Right lobe of liver (tissue), 6 donors: ENCODE data around the gene HSPA1A. TPM values are rescaled to one million over a fixed set of nuclear protein-coding genes. Genes with fewer than 3 reads are reported as not detected.
A peak's percentile ranks its signal among the peaks of the same experiment; 100 is the strongest.
"Not testable (repeated sequence)": the region's sequence is repeated elsewhere in the genome, so short reads cannot be mapped to it uniquely, and the experiment has no call there.

Experiments used
- ATAC-seq, 4 donors: fragments of 200-7000 bp; cut with Tn5 transposase; one replicate each; pipeline ENCODE4 v1.9.1; 2020; ENCODE audit warnings: mild to moderate bottlenecking in 4 of 4, moderate library complexity in 4 of 4
- DNase-seq, 3 donors: peaks; one replicate each; pipeline ENCODE4 v3.0.0-alpha.2; 2020
- H3K27ac ChIP-seq, 3 donors: fragments of 200-600 bp; one replicate each; pipeline ENCODE4 v1.8.0; 2022
- H3K27me3 ChIP-seq, 2 donors: fragments of 200-600 bp; one replicate each; pipeline ENCODE4 v1.8.0; 2022
- H3K36me3 ChIP-seq, 4 donors: fragments of 200-600 bp; sonication (generic) in 1 of 4; one replicate each; pipeline versions ENCODE4 v1.5.1 to v1.8.0; 2017 to 2022; ENCODE audit warnings: control low read depth in 1 of 4
- H3K4me1 ChIP-seq, 4 donors: fragments of 200-600 bp; sonication (generic) in 1 of 4; one replicate each; pipeline versions ENCODE4 v1.5.1 to v1.8.0; 2017 to 2022; ENCODE audit warnings: control low read depth in 1 of 4
- H3K4me3 ChIP-seq, 3 donors: fragments of 200-600 bp; one replicate each; pipeline ENCODE4 v1.8.0; 2022
- H3K9me3 ChIP-seq, 4 donors: fragments of 200-600 bp; sonication (generic) in 1 of 4; one replicate each; pipeline versions ENCODE4 v1.5.1 to v1.8.0; 2017 to 2022; ENCODE audit warnings: control low read depth in 1 of 4
- POLR2A ChIP-seq: fragments of 450-650 bp; IDR thresholded peaks from one replicate; pipeline ENCODE4 v1.6.1; 2017; ENCODE audit warnings: antibody characterized with exemption, mild to moderate bottlenecking
- WGBS: methylation state at CpG from one replicate; pipeline ENCODE4 v1.1.6; 2018; ENCODE audit warnings: low coverage, low lambda C conversion rate; ENCODE audit not compliant: insufficient coverage; ENCODE audit errors: missing lambda C conversion rate; 5-methylcytosine and 5-hydroxymethylcytosine counted together
- intact Hi-C, 2 donors: fragments of 100-400 bp; cut with DNase I; formaldehyde crosslinking; loops; one replicate each; pipeline versions ENCODE4 v1.11.2 to v1.14.1; 2022
- total RNA-seq, 6 experiments: library from RNA; depleted of rRNA in 2 of 6; stranded (reverse); fragments of >200 nt in 2 of 6; fragmentation: NEBNext Ultra II Directional in 3 of 6; extraction: Animal tissue kit (Norgen Biotek cat#: 25700) in 3 of 6; gene quantifications; one replicate each; pipeline versions ENCODE4 v1.1.0 to v1.2.4, GENCODE V29; 2016 to 2023
- TF ChIP-seq, protein P1 (sequence below), 4 donors: fragments of 200-600 bp in 3 of 4; fragments of 450-650 bp in 1 of 4; IDR thresholded peaks; one replicate each; pipeline versions ENCODE4 v1.5.1 to v1.8.0; 2016 to 2022; ENCODE audit warnings: antibody characterized with exemption in 4 of 4, mild to moderate bottlenecking in 2 of 4
- donor health status: DM: no; HTN: yes; CAD: no.
- donor health status: DM: no; HTN: no; CAD: no.
- donor health status: DM: no; HTN: no; CAD: no.
- donor health status: DM: no; HTN: yes; CAD: no.
- donor health status: DM: no; HTN: yes; CAD: no.

HSPA1A gene
- total RNA-seq, 6 experiments from 2014 or later, result 73.2 to 442 (median 80.2) TPM

DNA sequence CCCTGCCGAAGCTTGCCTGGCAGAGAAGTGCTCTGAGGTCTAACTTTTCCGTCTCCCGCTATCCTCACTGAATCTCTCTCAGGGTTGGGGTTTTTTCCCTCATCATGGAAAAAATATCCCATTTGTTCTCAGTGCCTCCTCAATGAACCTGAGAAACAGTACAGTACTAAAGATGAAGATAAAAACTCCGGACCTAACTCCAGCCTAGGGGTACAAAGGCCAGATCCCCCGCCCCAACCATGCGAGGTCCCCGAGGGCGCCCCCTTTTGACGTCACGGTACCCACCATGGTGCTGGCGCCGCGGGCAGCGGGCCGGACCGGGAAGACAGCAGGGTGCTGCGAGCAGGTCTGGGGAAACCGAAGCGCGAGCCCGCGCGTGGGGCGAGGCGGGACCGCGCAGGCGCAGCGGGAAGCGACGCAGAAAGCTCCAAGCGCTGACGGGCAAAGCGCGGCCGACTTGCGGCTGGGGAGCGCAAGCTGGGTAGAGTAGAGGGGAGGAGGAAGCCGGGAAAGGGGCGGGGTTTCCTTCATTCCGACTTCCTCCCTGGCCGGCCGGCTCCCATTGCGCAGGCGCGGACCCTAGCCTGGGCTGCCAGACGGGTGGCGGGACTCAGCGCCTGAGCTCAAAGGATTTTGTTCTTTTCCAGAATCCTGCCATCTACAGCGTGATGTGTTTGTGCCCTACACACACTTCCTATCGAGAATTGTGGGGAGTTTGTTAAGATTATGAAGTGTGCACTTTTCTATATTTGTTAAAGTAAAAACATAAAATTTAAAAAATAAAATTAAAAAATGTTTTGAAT lies 8.7 kb upstream of the HSPA1A start, which contains the start of gene LSM2:
Gene LSM2, minus strand, starts transcription at position 497 of the 803 bp plus-strand sequence. Its CDS starts 209 bp downstream, at position 288.
- peaks cover 0 to 19% (median 8%) of the 10 kb centered on the region in 4 donors for H3K4me1 ChIP-seq
- DNase-seq (peak; percentile 98 to 99 (median 99)), ATAC-seq (peak; percentile 96 to 98 (median 98))
- intact Hi-C loops, result no loop called here
- H3K9me3 ChIP-seq, result no peaks in the 10 kb centered on the region
- no peaks in the 10 kb centered on the region for H3K27me3 ChIP-seq
- H3K27ac ChIP-seq, result peak within 1 kb of the TSS; percentile 83 to 93 (median 85)
- peak; percentile 85 for TF ChIP-seq POLR2A
- TF ChIP-seq, protein P1, sequence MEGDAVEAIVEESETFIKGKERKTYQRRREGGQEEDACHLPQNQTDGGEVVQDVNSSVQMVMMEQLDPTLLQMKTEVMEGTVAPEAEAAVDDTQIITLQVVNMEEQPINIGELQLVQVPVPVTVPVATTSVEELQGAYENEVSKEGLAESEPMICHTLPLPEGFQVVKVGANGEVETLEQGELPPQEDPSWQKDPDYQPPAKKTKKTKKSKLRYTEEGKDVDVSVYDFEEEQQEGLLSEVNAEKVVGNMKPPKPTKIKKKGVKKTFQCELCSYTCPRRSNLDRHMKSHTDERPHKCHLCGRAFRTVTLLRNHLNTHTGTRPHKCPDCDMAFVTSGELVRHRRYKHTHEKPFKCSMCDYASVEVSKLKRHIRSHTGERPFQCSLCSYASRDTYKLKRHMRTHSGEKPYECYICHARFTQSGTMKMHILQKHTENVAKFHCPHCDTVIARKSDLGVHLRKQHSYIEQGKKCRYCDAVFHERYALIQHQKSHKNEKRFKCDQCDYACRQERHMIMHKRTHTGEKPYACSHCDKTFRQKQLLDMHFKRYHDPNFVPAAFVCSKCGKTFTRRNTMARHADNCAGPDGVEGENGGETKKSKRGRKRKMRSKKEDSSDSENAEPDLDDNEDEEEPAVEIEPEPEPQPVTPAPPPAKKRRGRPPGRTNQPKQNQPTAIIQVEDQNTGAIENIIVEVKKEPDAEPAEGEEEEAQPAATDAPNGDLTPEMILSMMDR (IDR thresholded peaks at IDR 0.05), result peak in 3 of 4 donors; percentile 7 to 31 (median 26)
- H3K36me3 ChIP-seq, result no peaks in the 10 kb centered on the region
- H3K4me3 ChIP-seq, result peak within 1 kb of the TSS; percentile 60 to 62 (median 60)
- under 1% methylated on average over 26 of the region's 51 CpGs for WGBS

DNA sequence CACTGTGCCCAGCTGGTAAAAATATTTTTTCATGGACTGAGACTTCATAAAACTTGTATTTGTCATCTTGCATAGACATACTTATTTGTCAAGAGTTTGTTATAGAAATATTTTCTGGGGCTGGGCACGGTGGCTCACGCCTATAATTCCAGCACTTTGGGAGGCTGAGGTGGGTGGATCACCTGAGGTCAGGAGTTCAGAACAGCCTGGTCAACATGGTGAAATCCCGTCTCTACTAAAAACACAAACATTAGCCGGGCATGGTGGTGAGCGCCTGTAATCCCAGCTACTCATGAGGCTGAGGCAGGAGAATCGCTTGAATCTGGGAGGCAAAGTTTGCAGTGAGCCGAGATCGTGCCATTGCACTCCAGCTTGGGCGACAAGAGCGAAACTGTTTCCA lies 6.7 kb upstream of the HSPA1A start:
- H3K4me1 ChIP-seq, result peaks cover 0 to 25% (median 12%) of the 10 kb centered on the region in 4 donors
- H3K27ac ChIP-seq, result peak overlapping the region in 2 of 3 donors; percentile 8 to 58
- H3K9me3 ChIP-seq, intact Hi-C loops, H3K27me3 ChIP-seq, ATAC-seq, H3K36me3 ChIP-seq, DNase-seq, H3K4me3 ChIP-seq: not testable (repeated sequence)
- WGBS, result 38% methylated on average over 10 of the region's 10 CpGs

DNA sequence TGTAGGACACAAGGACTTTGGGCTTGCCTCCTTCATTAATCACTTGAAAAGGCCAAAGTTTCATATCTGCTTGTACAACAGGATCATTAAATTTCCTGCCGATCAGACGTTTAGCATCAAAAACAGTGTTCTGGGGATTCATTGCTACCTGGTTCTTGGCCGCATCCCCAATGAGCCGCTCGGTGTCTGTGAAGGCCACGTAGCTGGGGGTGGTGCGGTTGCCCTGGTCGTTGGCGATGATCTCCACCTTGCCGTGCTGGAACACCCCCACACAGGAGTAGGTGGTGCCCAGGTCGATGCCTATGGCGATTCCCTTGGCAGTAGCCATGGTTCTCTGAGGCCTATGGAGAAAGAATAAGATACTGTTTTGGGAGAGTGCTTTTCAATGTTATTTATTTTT lies 3.7 kb upstream of the HSPA1A start:
- ATAC-seq, result no peak
- intact Hi-C loops, result no loop called here
- Histone ChIP-seq H3K9me3 (no peaks in the 10 kb centered on the region), H3K4me1 (peaks cover 0 to 22% (median 11%) of the 10 kb centered on the region in 4 donors), H3K27me3 (no peaks in the 10 kb centered on the region), H3K4me3 (no peak overlapping the region), H3K27ac (no peak overlapping the region), H3K36me3 (no peaks in the 10 kb centered on the region)
- no peak for TF ChIP-seq POLR2A
- TF ChIP-seq, protein P1 (IDR thresholded peaks at IDR 0.05), result no peak
- DNase-seq, result no peak
- 60% methylated on average over 2 of the region's 12 CpGs for WGBS

DNA sequence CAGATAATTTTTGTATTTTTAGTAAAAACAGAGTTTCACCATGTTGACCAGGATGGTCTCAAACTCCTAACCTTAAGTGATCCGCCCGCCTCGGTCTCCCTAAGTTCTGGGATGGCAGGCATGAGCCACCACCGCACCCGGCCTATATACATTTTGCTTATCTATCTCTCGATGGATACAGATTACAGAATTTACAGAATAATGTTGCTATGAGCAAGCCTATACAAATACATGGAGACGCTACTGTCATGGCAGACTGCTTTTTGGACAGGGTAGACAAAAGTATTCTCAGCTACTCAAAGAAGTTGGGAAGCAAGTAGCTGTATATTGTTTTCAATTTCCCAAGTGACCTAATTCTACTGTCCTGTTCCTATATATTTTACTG lies 1.9 kb upstream of the HSPA1A start:
- no peaks in the 10 kb centered on the region for H3K9me3 ChIP-seq
- intact Hi-C loops, result no loop called here
- no peak for TF ChIP-seq POLR2A
- TF ChIP-seq, protein P1 (IDR thresholded peaks at IDR 0.05), result no peak
- H3K36me3 ChIP-seq, result no peaks in the 10 kb centered on the region
- ATAC-seq, result no peak
- H3K4me3 ChIP-seq, result no peak overlapping the region
- DNase-seq, result no peak
- peak overlapping the region; percentile 100 for H3K27ac ChIP-seq
- H3K27me3 ChIP-seq, result no peaks in the 10 kb centered on the region
- H3K4me1 ChIP-seq, result peaks cover 0 to 17% (median 7%) of the 10 kb centered on the region in 4 donors
- 92% methylated on average over 7 of the region's 7 CpGs for WGBS

DNA sequence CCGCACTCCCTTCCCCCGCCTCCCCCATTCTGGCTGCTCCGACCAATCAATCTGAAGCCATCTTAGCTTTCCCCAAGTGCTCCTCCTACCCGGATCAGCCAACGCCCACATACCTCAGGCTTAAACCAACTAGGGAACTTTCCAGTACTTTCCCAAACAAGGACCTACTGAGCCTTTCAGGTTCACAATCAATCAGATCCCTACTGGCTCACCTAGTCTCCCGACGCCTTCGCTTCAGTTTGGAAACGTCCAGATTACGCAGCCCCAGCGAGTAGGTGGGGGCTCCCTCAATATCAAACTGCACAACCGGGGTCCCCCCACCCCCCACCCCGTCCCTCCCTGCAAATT lies 692 bp upstream of the HSPA1A start:
- WGBS, result 0% methylated on average over 13 of the region's 13 CpGs
- TF ChIP-seq, protein P1 (IDR thresholded peaks at IDR 0.05), result no peak
- peak; percentile 39 for TF ChIP-seq POLR2A

More for the DNA sequence above, 692 bp upstream of the HSPA1A start:
- ATAC-seq (peak; percentile 11 to 74 (median 42)), DNase-seq (peak; percentile 95 to 98 (median 97))
- no peaks in the 10 kb centered on the region for H3K27me3 ChIP-seq
- H3K4me3 ChIP-seq, result peak overlapping the region; percentile 36 to 52 (median 52)
- intact Hi-C loops, result no loop called here
- no peaks in the 10 kb centered on the region for H3K9me3 ChIP-seq
- peaks cover 0 to 21% (median 9%) of the 10 kb centered on the region in 4 donors for H3K4me1 ChIP-seq
- H3K27ac ChIP-seq, result peak overlapping the region; percentile 100
- no peaks in the 10 kb centered on the region for H3K36me3 ChIP-seq
